Heart right ventricle (tissue), 16 donors: ENCODE measurements around the gene TUBGCP6. TPM values are rescaled to one million over a fixed set of nuclear protein-coding genes. Genes with fewer than 3 reads are reported as not detected.
A peak's percentile ranks its signal among the peaks of the same experiment; 100 is the strongest.

Experiments
- ATAC-seq, 8 donors: fragments of 200-7000 bp; cut with Tn5 transposase; one replicate each; pipeline ENCODE4 v1.9.1; 2020; ENCODE audit warnings: mild to moderate bottlenecking in 8 of 8, moderate library complexity in 8 of 8, moderate number of reproducible peaks in 1 of 8
- DNase-seq, 2 donors: peaks; one replicate each; pipeline ENCODE4 v3.0.0-alpha.2; 2020
- H3K27ac ChIP-seq, 10 donors: fragments of 200-600 bp; sonication (generic) in 2 of 10; one replicate each; pipeline versions ENCODE4 v1.5.0 to v1.8.0; 2020 to 2022; ENCODE audit warnings: mild to moderate bottlenecking in 3 of 10
- H3K27me3 ChIP-seq, 7 donors: fragments of 200-600 bp; one replicate each; pipeline ENCODE4 v1.8.0; 2021 to 2022; ENCODE audit warnings: mild to moderate bottlenecking in 2 of 7
- H3K36me3 ChIP-seq, 9 donors: fragments of 200-600 bp; sonication (generic) in 1 of 9; one replicate each; pipeline versions ENCODE4 v1.5.0 to v1.8.0; 2020 to 2022; ENCODE audit warnings: mild to moderate bottlenecking in 2 of 9
- H3K4me1 ChIP-seq, 9 donors: fragments of 200-600 bp; sonication (generic) in 1 of 9; one replicate each; pipeline versions ENCODE4 v1.5.0 to v1.8.0; 2020 to 2022; ENCODE audit warnings: mild to moderate bottlenecking in 4 of 9
- H3K4me3 ChIP-seq, 10 donors: fragments of 200-600 bp; sonication (generic) in 2 of 10; one replicate each; pipeline versions ENCODE4 v1.5.0 to v1.8.0; 2020 to 2022; ENCODE audit warnings: mild to moderate bottlenecking in 7 of 10, moderate library complexity in 2 of 10
- H3K9me3 ChIP-seq, 11 donors: fragments of 200-600 bp in 10 of 11; sonication (generic) in 2 of 11; one replicate each; pipeline versions ENCODE4 v1.5.0 to v1.8.0; 2013 to 2022; ENCODE audit warnings: mild to moderate bottlenecking in 2 of 11, control low read depth in 1 of 11, moderate library complexity in 1 of 11
- CTCF ChIP-seq, 9 donors: fragments of 200-600 bp; sonication (generic) in 2 of 9; IDR thresholded peaks; one replicate each; pipeline versions ENCODE4 v1.5.0 to v1.8.0; 2021 to 2022; ENCODE audit warnings: antibody characterized with exemption in 9 of 9, mild to moderate bottlenecking in 5 of 9, moderate library complexity in 1 of 9
- WGBS, 2 donors: extraction: QIAGEN DNeasy Blood & Tissue Kit; methylation state at CpG; one replicate each; pipeline ENCODE4 v1.1.7; 2013; ENCODE audit warnings: inconsistent platforms in 1 of 2; 5-methylcytosine and 5-hydroxymethylcytosine counted together
- intact Hi-C, 10 donors: fragments of 100-400 bp; cut with DNase I; formaldehyde crosslinking; loops; one replicate each; pipeline versions ENCODE4 v1.11.1 to v1.14.2; 2022
- polyA plus RNA-seq, 2 donors: library from polyadenylated mRNA; stranded (reverse); fragments of 200-250 nt; gene quantifications; one replicate each; pipeline ENCODE4 v1.2.3, GENCODE V29; 2013
- total RNA-seq, 10 donors: library from RNA; stranded (reverse); fragmentation: NEBNext Ultra II Directional in 3 of 10; extraction: Animal tissue kit (Norgen Biotek cat#: 25700) in 3 of 10; gene quantifications; one replicate each; pipeline versions ENCODE4 v1.2.1 to v1.2.4, GENCODE V29; 2021 to 2023
- donor health status: Arrhythmogenic right ventricular cardiomyopathy.
- donor health status: ischemic (EF 13 %, LVEDD 7.1; RV severe dilation, severe dysfunction).
- donor health status: healthy with polysubstance abuse.
- donor health status: DM: no; HTN: yes; CAD: no.
- donor health status: DM: no; HTN: no; CAD: no.
- donor health status: ischemic (EF 25% LVEDD 6.9; RV normal size, moderate dysfunction).
- donor health status: ischemic (EF 25% LVEDD 5.7; RV mildly dilated, moderate dysfunction).
- donor health status: healthy.
- donor health status: DM: yes; HTN: yes; CAD: no.
- donor health status: Ischemic cardiomyopathy.
- donor health status: ischemic (EF 35%, LVEDD 5.7; RV mildly dilated, moderate dysfunction).
- donor health status: nonischemic (EF 11% LVEDD 7.7; RV severe dilation, severe dysfunction).
- donor health status: DM: yes; HTN: yes; CAD: no.
- donor health status: PGD.
- donor health status: ischemic (EF 29% LVEDD 5.4; RV normal size, mild dysfunction).
- donor health status: nonischemic (EF 23%, LVEDD 6.1; RV moderate dilation, normal function).

Gene TUBGCP6
- total and polyA plus RNA-seq, 12 donors, result 14.2 to 40.7 (median 18.5) TPM

DNA sequence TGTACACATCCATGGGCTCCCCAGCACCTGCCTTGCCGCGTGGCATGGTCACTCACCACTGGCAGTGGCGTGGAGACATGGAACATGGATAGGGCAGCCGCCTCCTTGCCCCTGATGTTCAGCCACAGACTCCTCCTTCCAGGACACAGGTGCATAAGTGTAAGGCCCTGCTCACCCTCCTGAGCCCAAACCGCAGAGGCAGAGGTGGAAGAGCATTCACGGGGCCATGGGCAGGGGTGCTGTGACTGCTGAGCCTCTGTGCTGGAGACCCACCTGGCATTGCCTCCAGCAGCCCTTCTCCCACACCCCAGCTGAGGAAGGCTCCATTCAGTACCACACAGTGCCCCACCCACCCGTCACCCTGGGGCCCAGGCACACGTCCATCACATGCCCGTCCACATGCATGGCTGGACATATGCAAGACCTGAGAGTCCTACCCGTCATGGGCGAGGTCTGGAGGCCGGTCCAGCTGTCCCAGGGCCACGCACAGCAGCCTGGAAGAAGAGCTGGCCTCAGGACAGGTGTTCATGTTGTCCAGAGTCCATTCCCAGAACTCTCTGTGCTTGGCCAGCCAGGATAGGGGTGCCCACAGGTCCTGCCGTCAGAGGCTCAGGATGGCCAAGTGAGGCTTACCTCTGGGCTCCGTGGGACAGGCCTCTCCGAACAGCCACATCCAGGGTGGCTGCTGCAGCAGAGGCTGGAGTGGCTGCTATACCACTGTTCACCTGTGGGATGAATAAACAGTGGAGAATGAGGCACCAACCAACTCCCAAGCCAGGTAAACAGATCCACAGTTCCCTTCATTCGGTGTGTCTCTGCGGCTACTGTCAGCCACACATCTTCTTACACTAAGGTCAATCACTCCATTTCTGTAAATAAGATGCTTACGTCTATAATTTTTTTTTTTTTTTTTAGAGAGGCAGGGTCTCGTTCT lies 1.7 kb upstream of the TUBGCP6 start:
- TF ChIP-seq CTCF (IDR thresholded peaks at IDR 0.05), result no peak
- no peak overlapping the region for H3K27ac ChIP-seq
- no peaks in the 10 kb centered on the region for H3K9me3 ChIP-seq
- DNase-seq (no peak), ATAC-seq (no peak)
- H3K36me3 ChIP-seq, result peaks cover 0 to 31% (median 0%) of the 10 kb centered on the region in 9 donors
- H3K4me1 ChIP-seq, result peaks cover 42 to 72% (median 60%) of the 10 kb centered on the region in 9 donors
- intact Hi-C loops, result loop anchor here in 5 of 10 donors (10.0 kb wide), 2 partner anchors 258 to 278 kb away; partner anchors contain the start of genes LMF2 (in 4 of the 5), NCAPH2 (in 4 of the 5) and SCO2 (in 1 of the 5)
- peak overlapping the region in 3 of 10 donors; percentile 68 to 100 (median 77) for H3K4me3 ChIP-seq
- WGBS, 2 donors, result 82 to 90% methylated on average over 20 of the region's 20 CpGs
- H3K27me3 ChIP-seq, result no peaks in the 10 kb centered on the region

GRCh38 chr22:50245214-50246072 lies 620 bp upstream of the TUBGCP6 start:
- DNase-seq, result no peak

GRCh38 chr22:50243685-50244419 lies 971 bp downstream of the TUBGCP6 start:
- H3K27me3 ChIP-seq, result no peaks in the 10 kb centered on the region
- no peaks in the 10 kb centered on the region for H3K9me3 ChIP-seq
- peaks cover 34 to 60% (median 47%) of the 10 kb centered on the region in 9 donors for H3K4me1 ChIP-seq
- no peak for TF ChIP-seq CTCF (IDR thresholded peaks at IDR 0.05)
- peak overlapping the region; percentile 28 to 96 (median 86) for H3K27ac ChIP-seq
- DNase-seq (no peak), ATAC-seq (peak in 1 of 8 donors; percentile 2)
- intact Hi-C loops, result loop anchor here in 5 of 10 donors (2.0 to 10.0 kb wide), 4 partner anchors 99 to 378 kb away; partner anchors contain the start of genes LMF2 (in 4 of the 5), NCAPH2 (in 4 of the 5), PPP6R2 (in 2 of the 5) and SCO2 (in 1 of the 5)
- H3K36me3 ChIP-seq, result peaks cover 0 to 50% (median 8%) of the 10 kb centered on the region in 9 donors
- H3K4me3 ChIP-seq, result peak overlapping the region; percentile 68 to 100 (median 77)
- 18 to 20% methylated on average over 27 of the region's 27 CpGs for WGBS, 2 donors

More at GRCh38 chr22:50245214-50246072, 620 bp upstream of the TUBGCP6 start:
- Histone ChIP-seq H3K9me3 (no peaks in the 10 kb centered on the region), H3K27ac (peak overlapping the region in 9 of 10 donors; percentile 79 to 96 (median 86)), H3K36me3 (peaks cover 0 to 34% (median 1%) of the 10 kb centered on the region in 9 donors), H3K4me3 (peak overlapping the region; percentile 68 to 100 (median 77)), H3K4me1 (peaks cover 41 to 73% (median 59%) of the 10 kb centered on the region in 9 donors), H3K27me3 (no peaks in the 10 kb centered on the region)
- TF ChIP-seq CTCF (IDR thresholded peaks at IDR 0.05), result no peak
- 13 to 14% methylated on average over 44 to 53 of the region's 53 CpGs for WGBS, 2 donors
- intact Hi-C loops, result loop anchor here in 5 of 10 donors (2.0 to 10.0 kb wide), 3 partner anchors 97 to 279 kb away; partner anchors contain the start of genes LMF2 (in 4 of the 5), NCAPH2 (in 4 of the 5), PPP6R2 (in 2 of the 5) and SCO2 (in 1 of the 5)
- ATAC-seq, result peak in 7 of 8 donors; percentile 20 to 59 (median 38)
